ENCODE measurements around the gene ZBTB7C. TPM values are rescaled to one million over a fixed set of nuclear protein-coding genes. Genes with fewer than 3 reads are reported as not detected.
A peak's percentile ranks its signal among the peaks of the same experiment; 100 is the strongest.

ZBTB7C gene
- total and polyA plus RNA-seq, 8 donors: 3.0 to 47.8 (median 19.3) TPM

DNA sequence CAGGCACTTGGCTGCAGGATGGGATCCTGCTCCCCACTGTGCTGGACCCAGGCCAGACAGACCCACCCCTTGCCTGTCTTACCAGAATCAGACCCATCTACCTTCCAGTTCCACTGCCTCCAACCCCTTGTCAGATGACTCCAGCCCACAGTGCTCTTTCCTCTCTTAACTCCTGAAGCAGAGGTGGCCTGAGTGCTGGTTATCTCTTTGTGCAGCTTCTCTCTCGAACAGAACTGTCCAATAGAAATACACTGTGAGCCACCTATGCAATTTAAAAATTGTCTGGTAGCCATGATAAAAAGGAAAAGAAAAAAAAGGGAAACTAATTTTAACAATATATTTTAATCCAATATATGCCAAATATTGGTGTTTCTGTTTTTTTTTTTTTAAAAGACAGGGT is 318.5 kb downstream of the ZBTB7C start:
- Histone ChIP-seq H3K27me3 (no peaks in the 10 kb centered on the region), H3K27ac (no peak overlapping the region), H3K4me3 (no peak overlapping the region), H3K9me3 (no peaks in the 10 kb centered on the region), H3K36me3 (no peaks in the 10 kb centered on the region), H3K4me1 (peaks cover 0 to 5% (median 3%) of the 10 kb centered on the region in 4 donors)
- no peak for TF ChIP-seq POLR2AphosphoS5 (IDR thresholded peaks at IDR 0.05)
- no peak for TF ChIP-seq POLR2A (IDR thresholded peaks at IDR 0.05)
- no peak for TF ChIP-seq EP300 (IDR thresholded peaks at IDR 0.05)
- TF ChIP-seq, protein P1, sequence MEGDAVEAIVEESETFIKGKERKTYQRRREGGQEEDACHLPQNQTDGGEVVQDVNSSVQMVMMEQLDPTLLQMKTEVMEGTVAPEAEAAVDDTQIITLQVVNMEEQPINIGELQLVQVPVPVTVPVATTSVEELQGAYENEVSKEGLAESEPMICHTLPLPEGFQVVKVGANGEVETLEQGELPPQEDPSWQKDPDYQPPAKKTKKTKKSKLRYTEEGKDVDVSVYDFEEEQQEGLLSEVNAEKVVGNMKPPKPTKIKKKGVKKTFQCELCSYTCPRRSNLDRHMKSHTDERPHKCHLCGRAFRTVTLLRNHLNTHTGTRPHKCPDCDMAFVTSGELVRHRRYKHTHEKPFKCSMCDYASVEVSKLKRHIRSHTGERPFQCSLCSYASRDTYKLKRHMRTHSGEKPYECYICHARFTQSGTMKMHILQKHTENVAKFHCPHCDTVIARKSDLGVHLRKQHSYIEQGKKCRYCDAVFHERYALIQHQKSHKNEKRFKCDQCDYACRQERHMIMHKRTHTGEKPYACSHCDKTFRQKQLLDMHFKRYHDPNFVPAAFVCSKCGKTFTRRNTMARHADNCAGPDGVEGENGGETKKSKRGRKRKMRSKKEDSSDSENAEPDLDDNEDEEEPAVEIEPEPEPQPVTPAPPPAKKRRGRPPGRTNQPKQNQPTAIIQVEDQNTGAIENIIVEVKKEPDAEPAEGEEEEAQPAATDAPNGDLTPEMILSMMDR (IDR thresholded peaks at IDR 0.05): no peak
- intact Hi-C loops (cut with DNase I; ENCODE audit: low total_unique reads): no loop called here
- WGBS, 5 donors: 87 to 97% (median 89%) methylated on average over 1 of the region's 1 CpG
- no peak for DNase-seq

DNA sequence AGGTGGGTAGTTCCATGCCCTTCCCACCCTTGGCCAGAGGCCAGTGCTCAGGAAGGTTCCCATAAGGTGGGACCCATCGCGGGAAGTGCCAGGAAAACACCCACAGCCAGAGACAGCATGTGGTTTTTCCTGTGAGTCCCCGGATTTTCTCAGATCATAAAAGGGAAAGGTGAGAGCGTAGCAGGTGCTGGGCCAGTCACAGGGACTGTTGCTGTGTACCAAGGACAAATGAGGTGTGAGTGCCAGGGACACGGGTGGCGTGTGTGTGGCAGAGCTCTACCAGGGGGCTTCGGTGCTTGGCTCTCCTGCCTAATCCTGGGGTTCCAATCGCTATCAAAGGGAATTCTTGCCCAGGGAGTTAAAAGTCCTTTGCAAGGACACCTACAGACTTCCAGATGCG is 319.2 kb downstream of the ZBTB7C start:
- TF ChIP-seq POLR2AphosphoS5 (IDR thresholded peaks at IDR 0.05) (no peak), POLR2A (IDR thresholded peaks at IDR 0.05) (no peak), EP300 (IDR thresholded peaks at IDR 0.05) (no peak)
- TF ChIP-seq, protein P1 (IDR thresholded peaks at IDR 0.05): no peak
- 82 to 89% (median 87%) methylated on average over 9 of the region's 9 CpGs for WGBS, 5 donors
- DNase-seq: no peak
- H3K4me3 ChIP-seq: no peak overlapping the region
- intact Hi-C loops (cut with DNase I; ENCODE audit: low total_unique reads): no loop called here
- peaks cover 0 to 12% (median 6%) of the 10 kb centered on the region in 4 donors for H3K4me1 ChIP-seq
- no peaks in the 10 kb centered on the region for H3K36me3 ChIP-seq
- no peak overlapping the region for H3K27ac ChIP-seq
- H3K27me3 ChIP-seq: no peaks in the 10 kb centered on the region
- no peaks in the 10 kb centered on the region for H3K9me3 ChIP-seq

DNA sequence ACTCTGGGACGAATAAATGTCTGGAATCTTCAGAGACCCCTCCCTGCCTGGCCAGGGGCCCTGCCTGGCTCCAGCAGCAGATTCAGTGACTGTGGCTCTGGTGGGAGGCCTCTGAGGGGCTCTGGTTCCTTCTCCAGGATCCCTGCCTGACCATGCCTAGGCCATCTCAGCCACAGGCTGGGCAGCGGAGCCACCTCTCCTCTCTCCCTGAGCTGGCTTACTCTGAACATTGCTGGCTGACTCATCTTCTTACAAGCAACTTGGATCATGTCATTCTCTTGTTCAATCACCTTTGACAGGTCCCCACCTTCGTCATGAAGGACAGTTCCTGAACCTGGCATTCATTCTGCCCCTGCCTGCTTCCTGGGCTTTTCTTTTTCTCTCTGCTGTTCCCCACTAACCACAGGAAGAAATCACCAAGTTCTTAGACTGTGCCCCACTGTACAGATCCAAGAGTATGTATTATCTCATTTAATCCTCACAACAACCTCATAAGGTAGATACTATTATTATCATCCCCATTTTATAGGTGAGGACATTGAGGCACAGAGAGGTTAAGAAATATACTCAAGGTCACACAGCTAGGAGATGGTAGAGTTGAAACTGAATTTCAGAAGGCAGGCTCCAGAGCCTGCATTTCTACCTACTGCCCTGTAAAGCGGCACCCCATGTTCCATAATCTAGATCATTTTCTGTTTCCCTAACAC is 323.2 kb downstream of the ZBTB7C start:
- H3K4me1 ChIP-seq: peaks cover 0 to 12% (median 6%) of the 10 kb centered on the region in 4 donors
- no peak for TF ChIP-seq POLR2AphosphoS5 (IDR thresholded peaks at IDR 0.05)
- TF ChIP-seq, protein P1 (IDR thresholded peaks at IDR 0.05): no peak
- no peak for TF ChIP-seq EP300 (IDR thresholded peaks at IDR 0.05)
- no peak for TF ChIP-seq POLR2A (IDR thresholded peaks at IDR 0.05)
- 62 to 74% (median 71%) methylated on average over 4 of the region's 4 CpGs for WGBS, 5 donors
- H3K9me3 ChIP-seq: no peaks in the 10 kb centered on the region
- intact Hi-C loops (cut with DNase I; ENCODE audit: low total_unique reads): no loop called here
- peaks cover 0 to 5% (median 0%) of the 10 kb centered on the region in 4 donors for H3K36me3 ChIP-seq
- no peak overlapping the region for H3K4me3 ChIP-seq
- peak overlapping the region in 1 of 5 donors; percentile 10 for H3K27ac ChIP-seq
- no peaks in the 10 kb centered on the region for H3K27me3 ChIP-seq
- no peak for DNase-seq

DNA sequence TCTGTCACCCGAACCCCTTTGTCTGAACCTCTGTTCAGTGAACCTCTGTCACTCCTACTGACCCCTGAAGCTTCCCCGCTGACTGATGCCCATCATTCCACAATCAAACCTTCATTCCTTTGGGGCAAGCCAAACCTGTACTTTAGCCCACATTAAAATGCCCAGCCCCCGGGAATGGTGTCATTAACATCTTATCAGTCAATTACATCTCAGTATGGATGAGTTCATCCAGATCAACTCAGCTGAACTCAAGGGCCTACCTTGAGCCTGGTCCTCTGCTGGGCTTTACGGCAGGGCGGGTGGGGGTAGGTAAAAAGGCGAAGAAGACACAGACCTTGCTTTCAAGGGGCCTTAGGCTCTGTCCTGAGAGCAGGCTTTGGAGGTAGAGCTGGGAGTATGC is 324.3 kb downstream of the ZBTB7C start:
- intact Hi-C loops (cut with DNase I; ENCODE audit: low total_unique reads): no loop called here
- peaks cover 0 to 12% (median 6%) of the 10 kb centered on the region in 4 donors for H3K4me1 ChIP-seq
- H3K27me3 ChIP-seq: no peaks in the 10 kb centered on the region
- no peak overlapping the region for H3K27ac ChIP-seq
- H3K9me3 ChIP-seq: no peaks in the 10 kb centered on the region
- WGBS, 5 donors: 86 to 95% (median 94%) methylated on average over 6 of the region's 6 CpGs
- TF ChIP-seq POLR2A (IDR thresholded peaks at IDR 0.05) (no peak), EP300 (IDR thresholded peaks at IDR 0.05) (no peak), POLR2AphosphoS5 (IDR thresholded peaks at IDR 0.05) (no peak)
- TF ChIP-seq, protein P1 (IDR thresholded peaks at IDR 0.05): no peak
- no peak overlapping the region for H3K4me3 ChIP-seq
- H3K36me3 ChIP-seq: peaks cover 0 to 9% (median 0%) of the 10 kb centered on the region in 4 donors
- DNase-seq: no peak
